K562 (cell line): ENCODE results near the gene CCDC141. TPM values are rescaled to one million over a fixed set of nuclear protein-coding genes. Genes with fewer than 3 reads are reported as not detected.

Experiments used
- ATAC-seq: fragments of 200-7000 bp; cut with Tn5 transposase; 3 replicates; pipeline ENCODE4 v1.9.1; 2020; ENCODE audit warnings: moderate library complexity
- BruUV-seq: library from RNA; stranded (reverse); fragments of 400-500 nt; replicated peaks from 2 replicates; lab custom pipeline; 2021; lab: Mats Ljungman, UMichigan
- CTCF ChIA-PET: fragments of 300-600 bp; formaldehyde crosslinking; extraction: SDS; loops from one replicate; lab custom pipeline; 2021; ENCODE audit warnings: low intra/inter-chr PET ratio; lab: Yijun Ruan, JAX
- POLR2A ChIA-PET: fragments of 300-600, 350-650 bp; sonication (Branson Sonifier 250); formaldehyde crosslinking; extraction: SDS; loops from one replicate; lab custom pipeline; 2021; ENCODE audit warnings: antibody characterized with exemption, inconsistent platforms; lab: Yijun Ruan, JAX
- DNase-seq, 4 experiments: peaks; one replicate each; pipeline versions ENCODE4 v3.0.0 to v3.0.0-alpha.2; 2011 to 2018; ENCODE audit warnings: low spot score in 3 of 4, mixed read lengths in 3 of 4; ENCODE audit errors: extremely low read depth in 1 of 4
- FAIRE-seq: peaks from 2 replicates; lab custom pipeline; 2011; peaks lifted over from hg19 to GRCh38; lab: Jason Lieb, UNC
- H2AFZ ChIP-seq: 2 replicates; pipeline ENCODE4 v1.6.0; 2011; ENCODE audit warnings: low read depth, low read length, control low read depth, inconsistent platforms
- H3K27ac ChIP-seq: fragments of 200-600 bp; 3 replicates; pipeline ENCODE4 v1.8.0; 2011; ENCODE audit warnings: low read depth, mild to moderate bottlenecking, control low read depth, inconsistent platforms, low read length, moderate library complexity, mixed read lengths; ENCODE audit errors: extremely low read depth
- H3K27me3 ChIP-seq, 2 experiments: fragments of 300-600 bp in 1 of 2; 2 replicates in 1 of 2; 3 replicates in 1 of 2; pipeline versions ENCODE4 v1.6.0 to v1.8.0; 2011; ENCODE audit warnings: inconsistent platforms in 2 of 2, low read length in 2 of 2, mild to moderate bottlenecking in 1 of 2, mixed read lengths in 1 of 2, moderate library complexity in 1 of 2; ENCODE audit not compliant: control insufficient read depth in 2 of 2, insufficient read depth in 2 of 2
- H3K36me3 ChIP-seq: fragments of 300-600 bp; 3 replicates; pipeline ENCODE4 v1.8.0; 2011; ENCODE audit warnings: mild to moderate bottlenecking, low read length, inconsistent platforms; ENCODE audit not compliant: control insufficient read depth, insufficient read depth
- H3K4me1 ChIP-seq, 2 experiments: fragments of 200-600 bp in 1 of 2; replicated peaks in 1 of 2; 2 replicates in 1 of 2; 3 replicates in 1 of 2; pipeline versions ENCODE4 v1.5.1 to v1.8.0; 2011; ENCODE audit warnings: inconsistent platforms in 2 of 2, low read length in 2 of 2, mild to moderate bottlenecking in 1 of 2, mixed read lengths in 1 of 2, moderate library complexity in 1 of 2; ENCODE audit not compliant: control insufficient read depth in 2 of 2, insufficient read depth in 2 of 2
- H3K4me2 ChIP-seq: 2 replicates; pipeline ENCODE4 v1.6.1; 2011; ENCODE audit warnings: low read length, control low read depth, inconsistent platforms, mixed read lengths; ENCODE audit not compliant: insufficient read depth
- H3K4me3 ChIP-seq: fragments of 200-600 bp; sonication (generic), shearing (Covaris generic); 2 replicates; pipeline ENCODE4 v1.5.1; 2016; ENCODE audit warnings: control low read depth, inconsistent platforms
- H3K79me2 ChIP-seq: fragments of 200-600 bp; 3 replicates; pipeline ENCODE4 v1.8.0; 2011; ENCODE audit warnings: low read length, inconsistent platforms; ENCODE audit not compliant: control insufficient read depth, insufficient read depth
- H3K9ac ChIP-seq, 2 experiments: 2 replicates each; pipeline versions ENCODE4 v1.6.0 to v1.6.1; 2011; ENCODE audit warnings: low read depth in 2 of 2, low read length in 2 of 2, control low read depth in 1 of 2, inconsistent platforms in 1 of 2, mild to moderate bottlenecking in 1 of 2, mixed read lengths in 1 of 2; ENCODE audit not compliant: insufficient read depth in 1 of 2
- H3K9me1 ChIP-seq: one replicate; pipeline ENCODE4 v1.6.0; 2011; ENCODE audit warnings: inconsistent platforms, mild to moderate bottlenecking, low read length, moderate library complexity; ENCODE audit not compliant: control insufficient read depth, insufficient read depth
- H3K9me3 ChIP-seq: replicated peaks from 2 replicates; pipeline ENCODE4 v1.5.1; 2011; ENCODE audit warnings: low read depth, low read length, inconsistent platforms; ENCODE audit not compliant: control insufficient read depth, insufficient read depth
- H4K20me1 ChIP-seq: replicated peaks from 2 replicates; pipeline ENCODE4 v1.6.1; 2011; ENCODE audit warnings: low read length, inconsistent platforms, mixed read lengths; ENCODE audit not compliant: control insufficient read depth, insufficient read depth
- ZNF146 ChIP-seq: IDR thresholded peaks from one replicate; pipeline ENCODE4 v1.6.1; 2018; ENCODE audit warnings: missing compliant biosample characterization; ENCODE audit not compliant: unreplicated experiment
- ZNF77 ChIP-seq: fragments of 250-450 bp; sonication (Bioruptor Pico); IDR thresholded peaks from 2 replicates; pipeline ENCODE4 v1.5.0; 2020
- ZSCAN32 ChIP-seq: fragments of 450-650 bp; formaldehyde crosslinking; IDR thresholded peaks from 2 replicates; pipeline ENCODE4 v1.4.0; 2020; ENCODE audit warnings: mild to moderate bottlenecking, moderate library complexity
- whole genome bisulfite sequencing: fragments of 100-300 bp; shearing (Covaris generic); methylation state at CpG from one replicate; pipeline ENCODE4 v1.1.6; 2016; ENCODE audit warnings: low coverage, mixed read lengths; ENCODE audit not compliant: insufficient coverage; ENCODE audit errors: missing lambda C conversion rate; 5-methylcytosine and 5-hydroxymethylcytosine counted together
- in situ Hi-C: fragments of 300-500 bp; cut with MboI; formaldehyde crosslinking; loops from 4 replicates; pipeline ENCODE4 v1.15.0; 2018; ENCODE audit warnings: inconsistent platforms, mixed read lengths
- intact Hi-C: fragments of 100-400 bp; cut with micrococcal nuclease; formaldehyde crosslinking; loops from 2 replicates; pipeline ENCODE4 v1.14.2; 2022
- polyA plus RNA-seq, 8 experiments: library from polyadenylated mRNA; depleted of rRNA in 4 of 8; stranded (reverse) in 5 of 8; unstranded in 3 of 8; fragments of >200 nt; fragmentation: Nextera tagmentation in 2 of 8; fragmentation: Illumina TruSeq in 1 of 8; extraction: Ambion mirVana in 2 of 8; extraction: Trizol in 1 of 8; gene quantifications; 2 replicates each; pipeline versions ENCODE4 v1.2.1 to v1.2.3, GENCODE V29; 2011 to 2014; ENCODE audit warnings: inconsistent platforms in 1 of 8, missing spikeins in 1 of 8
- total RNA-seq, 7 experiments: library from RNA; depleted of rRNA in 6 of 7; stranded (reverse); fragments of >200 nt in 6 of 7; fragmentation: Illumina TruSeq in 2 of 7; extraction: Trizol in 2 of 7; gene quantifications; 2 replicates each; pipeline versions ENCODE4 v1.2.1 to v1.2.3, GENCODE V29; 2011 to 2021; ENCODE audit warnings: low replicate concordance in 1 of 7
- TF ChIP-seq, protein P1 (sequence below), 2 experiments: fragments of 450-650 bp in 1 of 2; IDR thresholded peaks; 2 replicates each; pipeline ENCODE4 v1.6.1; 2011 to 2017; ENCODE audit warnings: low read depth in 2 of 2, antibody characterized with exemption in 1 of 2, borderline replicate concordance in 1 of 2, low read length in 1 of 2, mild to moderate bottlenecking in 1 of 2, mixed read lengths in 1 of 2; ENCODE audit not compliant: control insufficient read depth in 1 of 2
- TF ChIP-seq, protein P2 (sequence below): fragments of 250-450 bp; sonication (Bioruptor Pico); IDR thresholded peaks from 2 replicates; pipeline ENCODE4 v1.4.0; 2020; ENCODE audit warnings: mild to moderate bottlenecking

Gene CCDC141
- total and polyA plus RNA-seq, 9 of the 15 experiments (the other 6 are each of a cell fraction or from before 2014, with no cell fraction given): 0.09 TPM; not detected in 8

DNA sequence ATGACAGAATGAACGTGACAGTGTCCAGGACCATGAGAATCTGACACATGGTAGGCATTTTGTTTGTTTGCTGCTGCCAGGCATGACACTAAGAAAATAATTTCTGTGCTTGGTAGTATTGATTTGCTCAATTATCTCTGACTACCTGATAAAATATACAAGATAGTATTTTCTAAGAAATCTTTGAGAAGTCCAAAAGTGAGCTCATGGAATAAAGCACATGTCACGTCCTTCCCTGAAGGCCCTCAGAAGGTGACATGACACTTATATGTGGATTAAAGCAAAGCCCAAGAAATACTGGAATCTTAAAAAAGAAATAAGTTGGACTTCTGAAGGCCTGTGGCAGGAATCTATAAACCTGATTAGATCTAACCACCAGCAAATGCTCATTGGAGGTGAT lies 238.9 kb downstream of the CCDC141 start (continued):
- TF ChIP-seq, protein P1, sequence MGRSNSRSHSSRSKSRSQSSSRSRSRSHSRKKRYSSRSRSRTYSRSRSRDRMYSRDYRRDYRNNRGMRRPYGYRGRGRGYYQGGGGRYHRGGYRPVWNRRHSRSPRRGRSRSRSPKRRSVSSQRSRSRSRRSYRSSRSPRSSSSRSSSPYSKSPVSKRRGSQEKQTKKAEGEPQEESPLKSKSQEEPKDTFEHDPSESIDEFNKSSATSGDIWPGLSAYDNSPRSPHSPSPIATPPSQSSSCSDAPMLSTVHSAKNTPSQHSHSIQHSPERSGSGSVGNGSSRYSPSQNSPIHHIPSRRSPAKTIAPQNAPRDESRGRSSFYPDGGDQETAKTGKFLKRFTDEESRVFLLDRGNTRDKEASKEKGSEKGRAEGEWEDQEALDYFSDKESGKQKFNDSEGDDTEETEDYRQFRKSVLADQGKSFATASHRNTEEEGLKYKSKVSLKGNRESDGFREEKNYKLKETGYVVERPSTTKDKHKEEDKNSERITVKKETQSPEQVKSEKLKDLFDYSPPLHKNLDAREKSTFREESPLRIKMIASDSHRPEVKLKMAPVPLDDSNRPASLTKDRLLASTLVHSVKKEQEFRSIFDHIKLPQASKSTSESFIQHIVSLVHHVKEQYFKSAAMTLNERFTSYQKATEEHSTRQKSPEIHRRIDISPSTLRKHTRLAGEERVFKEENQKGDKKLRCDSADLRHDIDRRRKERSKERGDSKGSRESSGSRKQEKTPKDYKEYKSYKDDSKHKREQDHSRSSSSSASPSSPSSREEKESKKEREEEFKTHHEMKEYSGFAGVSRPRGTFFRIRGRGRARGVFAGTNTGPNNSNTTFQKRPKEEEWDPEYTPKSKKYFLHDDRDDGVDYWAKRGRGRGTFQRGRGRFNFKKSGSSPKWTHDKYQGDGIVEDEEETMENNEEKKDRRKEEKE (IDR thresholded peaks at IDR 0.05; ENCODE audit: borderline replicate concordance in 1 of 2, control insufficient read depth in 1 of 2, low read depth in 2 of 2, low read length in 1 of 2): no peak

DNA sequence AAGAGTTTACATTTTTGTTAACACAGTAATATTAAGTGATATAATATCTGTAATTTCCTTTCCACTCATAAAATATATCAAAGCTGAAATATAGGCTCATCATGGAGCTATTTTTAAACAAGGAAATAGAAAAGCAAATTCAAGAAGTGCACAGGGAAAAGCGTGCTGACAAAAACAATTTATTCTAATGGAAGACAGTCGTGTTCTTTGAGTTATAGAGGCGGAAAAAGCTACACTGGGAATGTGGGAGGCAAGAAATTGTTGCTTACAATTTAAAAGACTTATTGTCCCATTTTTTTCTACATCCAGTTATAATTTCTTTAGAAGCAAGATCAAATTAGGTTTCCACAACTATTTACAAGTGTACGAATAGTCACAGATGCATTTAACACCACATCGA lies 239.5 kb downstream of the CCDC141 start:
- in situ Hi-C loops: no loop called here
- CTCF ChIA-PET: interaction anchor here (0.7 kb wide), 1 partner anchor 82 kb away, joined by 3 read pairs; no protein-coding TSS in a partner anchor
- no peak for ATAC-seq

More for the DNA sequence above, 239.5 kb downstream of the CCDC141 start:
- no peaks in the 10 kb centered on the region for H3K79me2 ChIP-seq
- TF ChIP-seq ZNF146 (CRISPR knock-in tag) (no peak), ZSCAN32 (CRISPR knock-in tag) (no peak), ZNF77 (no peak)
- TF ChIP-seq, protein P2, sequence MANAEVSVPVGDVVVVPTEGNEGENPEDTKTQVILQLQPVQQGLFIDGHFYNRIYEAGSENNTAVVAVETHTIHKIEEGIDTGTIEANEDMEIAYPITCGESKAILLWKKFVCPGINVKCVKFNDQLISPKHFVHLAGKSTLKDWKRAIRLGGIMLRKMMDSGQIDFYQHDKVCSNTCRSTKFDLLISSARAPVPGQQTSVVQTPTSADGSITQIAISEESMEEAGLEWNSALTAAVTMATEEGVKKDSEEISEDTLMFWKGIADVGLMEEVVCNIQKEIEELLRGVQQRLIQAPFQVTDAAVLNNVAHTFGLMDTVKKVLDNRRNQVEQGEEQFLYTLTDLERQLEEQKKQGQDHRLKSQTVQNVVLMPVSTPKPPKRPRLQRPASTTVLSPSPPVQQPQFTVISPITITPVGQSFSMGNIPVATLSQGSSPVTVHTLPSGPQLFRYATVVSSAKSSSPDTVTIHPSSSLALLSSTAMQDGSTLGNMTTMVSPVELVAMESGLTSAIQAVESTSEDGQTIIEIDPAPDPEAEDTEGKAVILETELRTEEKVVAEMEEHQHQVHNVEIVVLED (CRISPR knock-in tag): no peak
- H3K9me1 ChIP-seq: no peaks in the 10 kb centered on the region
- H3K9ac ChIP-seq: no peak overlapping the region
- H3K4me2 ChIP-seq: no peak overlapping the region
- H3K9me3 ChIP-seq: no peaks in the 10 kb centered on the region
- H3K4me3 ChIP-seq: no peak overlapping the region
- WGBS: under 1% methylated on average over 5 of the region's 5 CpGs
- FAIRE-seq: no peak
- no peak for DNase-seq
- H3K36me3 ChIP-seq: no peaks in the 10 kb centered on the region
- POLR2A ChIA-PET: interaction anchor here (1.8 kb wide), 1 partner anchor 10 kb away, joined by 4 read pairs; no protein-coding TSS in a partner anchor
- intact Hi-C loops: no loop called here
- no peaks in the 10 kb centered on the region for H4K20me1 ChIP-seq
- no peak overlapping the region for H2AFZ ChIP-seq
- no peaks in the 10 kb centered on the region for H3K27me3 ChIP-seq
- no peaks in the 10 kb centered on the region; a peak in 1 of 5 replicates for H3K4me1 ChIP-seq
- no peak overlapping the region for H3K27ac ChIP-seq
- no TSS peak for BruUV-seq
